Measurements from ENCODE around the gene RAMAC.
"Not testable (repeated sequence)": the region's sequence is repeated elsewhere in the genome, so short reads cannot be mapped to it uniquely, and the experiment has no call there.

RAMAC gene

DNA sequence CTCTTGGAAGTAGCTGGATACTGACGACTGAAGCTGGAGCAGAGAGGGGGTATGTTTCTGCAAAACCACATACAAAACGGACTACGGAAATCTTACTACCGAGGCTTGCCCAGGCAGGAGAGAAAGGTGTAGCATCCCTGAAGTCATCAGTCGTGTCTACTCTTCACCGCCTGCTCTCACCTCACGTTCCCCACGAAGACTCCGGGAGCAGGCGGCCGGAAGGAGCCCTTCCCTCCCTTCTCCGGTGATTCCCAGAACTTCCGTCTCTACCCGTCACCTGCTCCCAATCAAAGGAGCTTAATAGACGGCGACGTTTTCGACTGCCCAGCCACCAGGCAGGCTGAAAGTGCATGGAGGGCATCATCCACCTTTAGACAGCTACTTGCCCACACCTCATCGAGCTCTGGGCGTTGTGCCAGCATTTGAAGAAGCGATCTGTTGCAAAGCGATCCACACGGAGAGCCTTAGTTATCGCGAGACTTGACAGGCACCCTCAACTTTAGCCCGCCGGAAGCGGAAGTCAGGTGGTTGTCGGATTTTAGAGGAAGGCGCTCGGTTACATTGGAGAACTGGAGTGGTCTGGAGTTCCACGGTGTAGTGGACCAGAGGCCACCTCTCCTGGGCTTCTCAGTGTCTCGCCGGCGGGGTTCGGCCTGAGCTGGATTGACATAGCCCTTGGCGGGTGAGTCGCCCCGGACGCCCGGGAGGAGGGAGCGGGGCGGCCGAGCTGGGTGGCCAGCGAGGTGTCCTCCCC lies at the start of gene RAMAC:
Gene RAMAC (plus strand): TSS at position 523 of the 754 bp plus-strand sequence. CDS start 2,809 bp downstream, outside the sequence.
- peak; percentile 95 to 98 for DNase-seq

GRCh38 chr15:82936966-82937711 lies 48.9 kb upstream of the RAMAC start:
- no peak for DNase-seq

DNA sequence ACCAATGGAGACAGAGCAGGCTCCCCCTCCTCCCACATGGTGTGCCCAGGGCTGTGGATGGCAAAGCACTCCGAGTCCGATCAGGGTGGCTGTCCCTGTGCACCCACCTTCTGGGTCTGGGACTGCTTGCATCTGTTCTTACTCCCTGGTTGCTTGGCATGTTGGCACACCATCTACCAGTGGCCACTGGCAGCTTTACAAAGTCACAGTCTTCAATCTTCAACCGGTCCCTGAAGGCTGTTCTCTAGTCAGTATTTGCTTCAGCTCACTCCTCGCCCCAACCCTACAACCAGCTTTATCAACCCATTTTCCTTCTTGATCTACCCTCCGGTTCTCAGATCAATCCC lies 48.3 kb upstream of the RAMAC start:
- DNase-seq = no peak

GRCh38 chr15:82939678-82940077 lies 46.3 kb upstream of the RAMAC start:
- not testable (repeated sequence) for DNase-seq

DNA sequence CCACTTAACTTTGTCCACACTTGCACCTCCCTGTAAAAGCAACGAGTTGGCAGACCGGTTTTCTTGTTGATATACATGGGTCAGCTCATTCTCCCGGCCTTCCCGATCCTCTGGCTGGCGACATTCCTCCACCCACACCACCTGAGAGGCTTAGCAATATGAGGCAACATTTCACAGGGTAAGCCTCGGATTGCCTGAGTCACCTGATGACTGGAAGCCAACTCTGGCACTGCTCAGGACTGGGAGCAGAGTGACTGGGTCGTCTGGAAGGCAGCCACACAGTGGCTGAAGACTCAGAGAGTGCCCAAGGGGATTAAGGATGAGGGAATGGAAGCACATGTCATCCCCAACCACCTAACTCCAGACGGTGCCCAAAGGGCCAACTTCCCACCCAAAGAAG lies 43.3 kb upstream of the RAMAC start:
- DNase-seq = no peak

- no peak for DNase-seq
Observed at GRCh38 chr15:82943176-82943575, 42.8 kb upstream of the RAMAC start.

DNA sequence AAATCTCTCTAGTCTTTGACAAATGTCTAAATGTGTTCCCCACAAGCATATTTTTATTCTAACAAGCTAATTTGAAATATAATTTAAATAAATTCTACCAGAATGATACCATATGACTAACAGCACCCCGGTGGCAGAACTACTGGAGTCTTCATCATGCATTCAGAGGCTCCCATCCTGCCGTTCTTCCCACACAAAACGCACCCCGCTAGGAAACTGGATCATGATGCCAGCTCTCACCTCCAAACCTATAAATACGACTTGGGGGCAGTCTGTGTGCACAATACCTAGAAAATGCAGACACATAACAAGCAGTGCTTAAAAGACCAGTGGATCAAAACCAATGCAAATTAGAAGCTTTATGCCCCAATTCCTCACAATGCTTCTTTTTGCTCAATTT lies 42.0 kb upstream of the RAMAC start:
- DNase-seq = no peak

DNA sequence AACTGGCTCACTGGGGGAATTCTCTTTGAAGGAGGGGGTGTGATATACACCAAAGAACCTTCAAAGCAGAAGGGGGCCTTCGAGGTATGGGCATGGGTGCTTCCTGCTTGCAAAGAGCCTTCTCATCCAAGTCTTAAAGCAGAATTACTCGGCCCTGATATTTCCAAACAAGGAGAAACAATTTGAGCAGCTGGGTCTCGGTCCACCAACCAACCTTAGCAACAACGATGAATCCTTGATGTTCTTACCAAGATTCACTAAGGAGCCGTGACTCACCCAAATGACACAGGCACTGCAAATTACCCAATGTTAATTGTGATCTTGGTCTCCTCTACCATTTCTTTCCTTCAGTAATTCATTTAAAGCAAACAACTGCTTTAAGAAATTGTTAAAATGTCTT lies 41.2 kb upstream of the RAMAC start:
- DNase-seq = no peak

GRCh38 chr15:82945326-82945725 lies 40.7 kb upstream of the RAMAC start:
- DNase-seq = no peak

GRCh38 chr15:82946155-82946701 lies 39.8 kb upstream of the RAMAC start:
- no peak for DNase-seq

- no peak for DNase-seq
Observed at GRCh38 chr15:82950295-82950694, 35.7 kb upstream of the RAMAC start.

DNA sequence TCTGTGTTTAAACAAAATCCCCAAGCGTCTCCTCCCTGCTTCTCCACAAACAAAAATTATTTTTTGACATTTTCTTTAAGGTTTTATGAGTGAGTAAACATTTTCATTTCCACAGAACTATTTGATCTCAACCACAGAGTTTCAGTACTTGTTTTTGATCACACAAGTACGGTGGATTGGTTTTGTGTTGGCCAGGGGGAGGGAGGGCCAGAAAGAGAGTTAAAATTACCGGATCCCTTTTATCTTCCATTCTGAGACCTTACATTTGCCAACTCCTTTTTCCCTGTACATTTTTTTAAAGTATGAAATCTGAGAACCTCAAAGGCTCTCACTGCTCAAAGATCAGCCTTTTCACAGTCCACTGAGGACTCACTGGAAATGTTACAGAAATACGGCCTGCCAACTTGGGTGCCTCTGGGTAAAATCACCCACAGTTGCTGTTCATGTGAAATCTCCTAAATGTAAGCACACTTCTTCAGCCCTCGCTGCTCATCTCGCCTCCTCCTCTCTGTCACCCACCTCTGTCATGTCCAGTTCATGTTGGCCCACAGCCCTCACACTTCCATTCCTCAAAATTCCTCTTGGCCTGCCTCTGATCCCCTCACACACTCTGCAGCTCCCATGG lies 35.2 kb upstream of the RAMAC start:
- no peak for DNase-seq

DNA sequence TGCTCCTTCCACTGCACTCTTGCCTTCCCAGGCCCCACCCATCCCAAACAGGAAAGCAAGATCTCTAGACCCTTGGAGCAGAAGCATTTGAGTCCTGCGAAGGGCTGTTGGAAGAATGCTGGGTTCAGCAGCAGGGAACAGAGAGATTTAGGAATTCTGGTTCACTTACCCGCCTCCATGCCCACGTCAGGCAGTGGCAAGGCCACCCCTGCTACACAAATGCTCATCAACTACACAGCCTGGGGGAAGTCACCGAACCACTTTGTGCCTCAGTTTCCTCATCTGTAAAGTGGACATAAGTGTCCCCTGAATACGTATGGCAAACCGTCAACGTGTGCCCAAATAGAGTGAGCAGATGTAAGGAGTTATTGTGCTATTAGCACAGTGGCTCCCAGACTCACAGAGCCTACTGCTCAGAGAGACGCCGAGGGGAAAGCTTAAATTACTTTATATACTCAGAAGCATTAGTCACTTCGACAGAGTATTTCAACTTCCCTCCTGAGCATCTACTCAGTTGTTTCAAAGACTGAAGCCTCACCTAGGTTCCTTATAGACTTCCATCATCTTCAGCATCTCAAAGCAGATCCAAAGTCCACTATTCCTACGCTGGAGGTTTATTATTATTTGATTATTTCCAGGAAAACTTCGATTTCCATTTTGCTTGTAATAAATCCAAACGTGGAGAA lies 34.4 kb upstream of the RAMAC start:
- DNase-seq = no peak

GRCh38 chr15:82952158-82953081 lies 33.6 kb upstream of the RAMAC start, which contains the start of gene HOMER2:
HOMER2 (minus strand) TSS chr15:82952720; CDS start chr15:82952535, 185 bp downstream.
- no peak for DNase-seq

DNA sequence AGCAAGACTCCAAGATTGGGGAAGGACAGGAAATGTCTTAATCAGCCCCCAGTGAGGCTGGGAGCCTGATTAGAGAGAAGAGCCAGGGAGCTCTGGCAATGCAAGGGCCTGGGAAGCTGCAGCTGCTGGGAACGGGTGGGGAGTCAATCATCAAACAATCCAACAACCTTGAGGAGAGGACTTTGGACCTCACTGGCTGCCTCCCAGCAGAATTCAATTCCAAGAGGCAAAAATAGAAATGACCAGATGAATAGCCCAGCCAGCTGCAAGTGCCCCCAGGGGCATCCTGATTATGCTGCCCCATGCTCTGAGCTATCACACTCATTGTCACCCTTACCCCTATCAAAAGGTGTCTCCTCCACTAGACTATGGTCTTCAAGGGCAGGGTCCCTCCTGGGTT lies 27.4 kb upstream of the RAMAC start:
- no peak for DNase-seq

DNA sequence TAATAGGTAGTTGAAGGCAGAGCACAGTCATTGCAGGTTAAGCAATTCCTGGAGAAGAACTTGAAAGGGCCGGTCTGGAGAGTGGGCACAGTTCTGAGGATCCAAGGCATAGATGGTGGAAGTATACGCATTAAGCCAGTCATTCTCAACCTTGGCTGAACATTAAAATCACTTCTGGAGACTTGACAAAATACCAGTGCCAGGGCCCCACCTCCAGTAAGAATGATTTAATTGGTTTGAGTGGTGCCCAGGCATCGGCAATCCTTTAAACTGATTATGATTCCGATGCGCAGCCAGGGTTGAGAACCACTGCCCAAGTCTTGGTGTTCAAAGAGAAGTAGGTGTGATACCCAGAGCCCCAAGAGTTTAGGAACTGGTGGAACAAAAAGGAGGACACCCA lies 26.6 kb upstream of the RAMAC start:
- DNase-seq = no peak

DNA sequence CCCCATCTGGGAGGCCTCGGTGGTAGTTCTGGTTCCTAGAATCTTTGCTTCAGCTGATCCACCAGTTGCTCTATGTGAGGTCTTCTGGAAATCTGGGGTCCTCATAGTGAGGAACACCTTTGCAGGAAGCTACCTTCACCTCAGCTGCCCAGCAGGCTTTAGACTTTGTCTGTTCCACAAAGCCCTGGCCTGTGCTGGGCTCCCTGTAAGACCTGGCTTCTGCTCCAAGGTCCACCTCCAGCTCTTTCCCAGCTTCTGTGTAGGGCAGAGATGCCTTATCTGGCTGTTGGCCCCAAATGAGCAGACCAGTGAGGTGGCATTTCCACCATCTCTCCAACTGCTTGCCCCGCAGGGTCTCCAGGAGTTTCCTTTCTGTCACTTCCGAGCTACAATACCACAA lies 25.2 kb upstream of the RAMAC start:
- no peak for DNase-seq

DNA sequence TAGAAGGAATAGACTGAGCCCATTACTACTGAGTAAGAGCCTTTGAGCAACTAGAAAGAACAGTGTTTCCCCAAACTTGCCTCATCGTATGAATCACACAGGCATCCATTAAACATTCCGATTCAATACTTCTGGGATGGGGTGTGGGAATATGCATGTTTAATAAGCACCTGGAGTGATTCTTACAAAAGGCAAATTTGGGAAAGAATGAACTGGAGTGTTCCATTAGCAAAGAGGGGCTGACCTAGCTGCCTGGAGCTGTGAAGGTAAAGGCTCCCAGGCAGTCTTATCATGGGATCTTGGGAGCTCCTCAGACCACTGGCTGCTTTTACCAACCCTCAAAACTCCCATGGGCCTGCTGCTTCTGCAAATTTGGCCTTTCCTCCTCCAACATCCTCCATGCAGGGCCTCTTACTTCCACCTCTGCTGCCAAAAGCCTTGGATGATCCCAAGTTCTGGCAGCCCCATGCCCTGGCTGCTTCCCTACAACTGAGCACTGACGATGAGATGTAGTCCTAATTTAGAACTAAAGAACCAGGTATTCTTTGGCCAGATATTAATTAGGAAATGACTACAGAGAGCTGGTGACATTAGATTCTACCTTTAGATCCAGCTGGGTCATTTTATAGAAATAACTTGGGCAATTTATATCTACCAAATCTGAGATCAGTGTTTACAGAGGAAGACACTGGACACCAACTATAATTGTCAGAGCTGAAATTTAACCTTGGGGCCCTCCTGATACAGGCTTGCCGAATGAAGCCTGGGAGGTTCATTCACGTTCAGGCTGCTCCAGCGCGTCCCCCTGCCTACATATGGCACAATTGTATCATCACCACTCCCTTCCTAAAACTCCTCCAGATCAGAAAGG lies 22.3 kb upstream of the RAMAC start:
- no peak for DNase-seq

GRCh38 chr15:82964890-82965289 lies 21.1 kb upstream of the RAMAC start:
- no peak for DNase-seq

- no peak for DNase-seq
Observed at GRCh38 chr15:82966671-82967071, 19.3 kb upstream of the RAMAC start.

GRCh38 chr15:82968066-82968465 lies 17.9 kb upstream of the RAMAC start:
- no peak for DNase-seq
